ENCODE results near the gene HSP90AA1. TPM values are rescaled to one million over a fixed set of nuclear protein-coding genes. Genes with fewer than 3 reads are reported as not detected.

HSP90AA1 gene
- total RNA-seq, 2 donors from 2014 or later: 197 to 251 TPM

DNA sequence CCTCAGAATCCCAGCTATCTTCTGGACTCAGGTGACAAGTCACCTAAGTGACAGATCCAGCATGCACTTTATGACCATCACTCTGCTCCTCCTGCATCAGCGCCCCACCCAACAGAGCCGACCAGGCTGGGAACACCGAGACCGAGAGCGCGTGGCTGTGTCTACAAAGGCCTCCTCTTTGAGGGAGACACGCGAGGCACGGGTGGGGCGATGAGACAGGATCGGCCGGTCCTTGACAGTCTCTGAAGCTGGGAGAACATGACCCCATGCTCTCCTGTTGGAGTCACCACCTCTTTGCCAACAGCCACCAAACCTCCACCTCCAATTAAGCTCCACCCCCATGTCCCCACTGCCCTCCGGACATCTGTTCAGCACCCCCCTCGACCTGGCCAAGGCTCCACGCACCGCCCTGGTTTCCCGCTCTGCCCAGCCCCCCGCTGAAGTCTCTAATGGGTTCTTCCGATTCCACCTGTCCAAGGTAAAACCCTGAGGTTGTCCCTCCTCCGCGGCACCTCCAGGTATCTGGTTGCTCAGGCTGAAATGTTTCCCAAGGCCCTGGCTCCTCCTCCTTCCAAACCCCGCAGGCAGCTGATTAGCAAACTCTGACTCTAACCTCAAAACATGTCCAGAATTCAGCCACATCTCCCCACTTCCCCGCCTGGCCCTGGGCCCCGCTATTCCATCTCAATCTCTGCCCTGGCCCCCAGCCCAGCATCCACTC, 31.5 kb downstream of the HSP90AA1 start:
- intact Hi-C loops (cut with DNase I): no loop called here
- peak in 3 of 4 donors; percentile 39 to 52 (median 43) for DNase-seq
- Histone ChIP-seq H3K27ac (no peak overlapping the region), H3K4me1 (peaks cover 8% of the 10 kb centered on the region), H3K36me3 (replicated peaks in 1 of 2; ENCODE audit: insufficient read depth in 1 of 2, low read depth in 2 of 2) (peaks cover 0 to 9% of the 10 kb centered on the region in 2 donors), H3K27me3 (no peaks in the 10 kb centered on the region), H3K4me3 (no peak overlapping the region), H3K9me3 (no peaks in the 10 kb centered on the region)
- peak; percentile 50 for ATAC-seq
- TF ChIP-seq, protein P1, sequence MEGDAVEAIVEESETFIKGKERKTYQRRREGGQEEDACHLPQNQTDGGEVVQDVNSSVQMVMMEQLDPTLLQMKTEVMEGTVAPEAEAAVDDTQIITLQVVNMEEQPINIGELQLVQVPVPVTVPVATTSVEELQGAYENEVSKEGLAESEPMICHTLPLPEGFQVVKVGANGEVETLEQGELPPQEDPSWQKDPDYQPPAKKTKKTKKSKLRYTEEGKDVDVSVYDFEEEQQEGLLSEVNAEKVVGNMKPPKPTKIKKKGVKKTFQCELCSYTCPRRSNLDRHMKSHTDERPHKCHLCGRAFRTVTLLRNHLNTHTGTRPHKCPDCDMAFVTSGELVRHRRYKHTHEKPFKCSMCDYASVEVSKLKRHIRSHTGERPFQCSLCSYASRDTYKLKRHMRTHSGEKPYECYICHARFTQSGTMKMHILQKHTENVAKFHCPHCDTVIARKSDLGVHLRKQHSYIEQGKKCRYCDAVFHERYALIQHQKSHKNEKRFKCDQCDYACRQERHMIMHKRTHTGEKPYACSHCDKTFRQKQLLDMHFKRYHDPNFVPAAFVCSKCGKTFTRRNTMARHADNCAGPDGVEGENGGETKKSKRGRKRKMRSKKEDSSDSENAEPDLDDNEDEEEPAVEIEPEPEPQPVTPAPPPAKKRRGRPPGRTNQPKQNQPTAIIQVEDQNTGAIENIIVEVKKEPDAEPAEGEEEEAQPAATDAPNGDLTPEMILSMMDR (IDR thresholded peaks at IDR 0.05): no peak
- TF ChIP-seq POLR2A (IDR thresholded peaks at IDR 0.05): no peak
- 54 to 55% methylated on average over 21 to 24 of the region's 24 CpGs for whole genome bisulfite sequencing, 2 donors

DNA sequence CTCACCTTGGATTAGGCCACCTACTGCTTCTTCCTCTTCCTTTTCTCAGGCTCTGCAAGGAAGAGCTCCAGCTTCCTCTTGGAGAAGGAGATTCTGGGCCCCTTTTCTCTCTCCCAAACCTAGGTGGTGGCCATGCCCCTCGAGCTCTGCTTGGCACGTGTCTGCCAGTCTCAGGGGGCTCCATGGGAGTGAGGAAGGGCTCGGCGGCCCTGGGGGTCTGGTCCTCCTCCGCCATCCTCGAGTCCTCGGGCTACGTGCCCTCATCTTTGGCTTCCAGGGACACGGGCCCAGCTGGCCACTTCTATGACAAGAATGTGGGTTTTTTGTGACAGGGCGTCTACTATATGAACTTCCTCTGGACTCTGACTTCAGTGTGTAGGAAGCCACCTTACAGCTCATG, 34.3 kb downstream of the HSP90AA1 start:
- intact Hi-C loops (cut with DNase I): loop anchor here (5.0 kb wide), 1 partner anchor 45 kb away; no protein-coding TSS in a partner anchor
- WGBS, 2 donors: 93 to 96% methylated on average over 5 to 10 of the region's 10 CpGs
- ATAC-seq: no peak

DNA sequence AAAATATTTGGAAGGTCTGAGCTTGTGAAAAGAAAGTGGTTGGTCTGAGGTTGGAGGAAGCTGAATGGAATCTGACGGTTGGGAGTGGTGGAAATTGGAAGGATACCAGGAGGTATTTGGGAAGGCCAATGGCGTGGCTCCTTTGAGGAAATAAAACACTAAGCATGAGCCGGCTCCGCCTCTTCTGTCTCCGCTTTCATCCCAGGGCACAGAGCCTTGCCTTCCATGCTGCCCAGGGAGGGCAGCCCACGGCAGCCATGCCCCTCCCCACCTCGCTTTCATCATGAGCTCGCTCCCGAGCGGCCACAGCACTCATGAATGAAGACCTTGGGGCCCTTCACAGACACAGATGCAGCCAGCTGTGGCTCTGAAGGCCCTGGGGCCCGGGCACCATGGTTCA, 36.2 kb downstream of the HSP90AA1 start:
- no peak for TF ChIP-seq POLR2A (IDR thresholded peaks at IDR 0.05)
- H3K4me3 ChIP-seq: no peak overlapping the region
- intact Hi-C loops (cut with DNase I): loop anchor here (5.0 kb wide), 1 partner anchor 47 kb away; no protein-coding TSS in a partner anchor
- DNase-seq (no peak), ATAC-seq (no peak)
- no peaks in the 10 kb centered on the region for H3K9me3 ChIP-seq
- no peaks in the 10 kb centered on the region for H3K27me3 ChIP-seq
- H3K27ac ChIP-seq: no peak overlapping the region
- H3K36me3 ChIP-seq (replicated peaks in 1 of 2; ENCODE audit: insufficient read depth in 1 of 2, low read depth in 2 of 2): peaks cover 16 to 34% of the 10 kb centered on the region in 2 donors
- 86 to 93% methylated on average over 11 of the region's 11 CpGs for WGBS, 2 donors
- peaks cover 18% of the 10 kb centered on the region for H3K4me1 ChIP-seq

More for the DNA sequence above, 34.3 kb downstream of the HSP90AA1 start:
- DNase-seq: no peak
- Histone ChIP-seq H3K27me3 (no peaks in the 10 kb centered on the region), H3K4me1 (peaks cover 8% of the 10 kb centered on the region), H3K4me3 (no peak overlapping the region), H3K27ac (no peak overlapping the region), H3K36me3 (replicated peaks in 1 of 2; ENCODE audit: insufficient read depth in 1 of 2, low read depth in 2 of 2) (peaks cover 16 to 34% of the 10 kb centered on the region in 2 donors), H3K9me3 (no peaks in the 10 kb centered on the region)
- TF ChIP-seq, protein P1 (IDR thresholded peaks at IDR 0.05): no peak
- TF ChIP-seq POLR2A (IDR thresholded peaks at IDR 0.05): no peak

DNA sequence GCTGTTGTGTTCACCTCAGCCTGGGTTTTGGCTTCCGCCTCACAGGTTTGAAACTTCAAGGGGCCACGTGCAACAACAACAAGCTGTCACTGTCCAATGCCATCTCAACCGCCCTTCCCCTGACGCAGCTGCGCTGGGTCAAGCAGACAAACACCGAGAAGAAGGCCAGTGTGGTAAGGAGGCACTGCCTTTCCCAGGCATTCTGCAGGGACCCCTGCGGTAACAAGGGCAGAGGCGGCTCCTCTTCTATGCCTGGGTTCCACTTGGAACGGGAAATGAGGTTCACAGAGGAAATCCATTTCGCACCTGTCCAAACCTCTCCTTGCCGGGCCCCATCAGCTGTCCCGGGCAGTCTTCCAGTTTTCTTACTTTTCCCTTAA, 36.8 kb downstream of the HSP90AA1 start:
- peaks cover 16 to 34% of the 10 kb centered on the region in 2 donors for H3K36me3 ChIP-seq (replicated peaks in 1 of 2; ENCODE audit: insufficient read depth in 1 of 2, low read depth in 2 of 2)
- H3K27ac ChIP-seq: no peak overlapping the region
- no peaks in the 10 kb centered on the region for H3K27me3 ChIP-seq
- no peak for DNase-seq
- 93 to 95% methylated on average over 9 to 12 of the region's 12 CpGs for WGBS, 2 donors
- no peak for TF ChIP-seq POLR2A (IDR thresholded peaks at IDR 0.05)
- TF ChIP-seq, protein P1 (IDR thresholded peaks at IDR 0.05): no peak
- H3K4me1 ChIP-seq: peaks cover 12% of the 10 kb centered on the region
- ATAC-seq: no peak
- no peak overlapping the region for H3K4me3 ChIP-seq
- intact Hi-C loops (cut with DNase I): loop anchor here (5.0 kb wide), 1 partner anchor 47 kb away; no protein-coding TSS in a partner anchor
- no peaks in the 10 kb centered on the region for H3K9me3 ChIP-seq

DNA sequence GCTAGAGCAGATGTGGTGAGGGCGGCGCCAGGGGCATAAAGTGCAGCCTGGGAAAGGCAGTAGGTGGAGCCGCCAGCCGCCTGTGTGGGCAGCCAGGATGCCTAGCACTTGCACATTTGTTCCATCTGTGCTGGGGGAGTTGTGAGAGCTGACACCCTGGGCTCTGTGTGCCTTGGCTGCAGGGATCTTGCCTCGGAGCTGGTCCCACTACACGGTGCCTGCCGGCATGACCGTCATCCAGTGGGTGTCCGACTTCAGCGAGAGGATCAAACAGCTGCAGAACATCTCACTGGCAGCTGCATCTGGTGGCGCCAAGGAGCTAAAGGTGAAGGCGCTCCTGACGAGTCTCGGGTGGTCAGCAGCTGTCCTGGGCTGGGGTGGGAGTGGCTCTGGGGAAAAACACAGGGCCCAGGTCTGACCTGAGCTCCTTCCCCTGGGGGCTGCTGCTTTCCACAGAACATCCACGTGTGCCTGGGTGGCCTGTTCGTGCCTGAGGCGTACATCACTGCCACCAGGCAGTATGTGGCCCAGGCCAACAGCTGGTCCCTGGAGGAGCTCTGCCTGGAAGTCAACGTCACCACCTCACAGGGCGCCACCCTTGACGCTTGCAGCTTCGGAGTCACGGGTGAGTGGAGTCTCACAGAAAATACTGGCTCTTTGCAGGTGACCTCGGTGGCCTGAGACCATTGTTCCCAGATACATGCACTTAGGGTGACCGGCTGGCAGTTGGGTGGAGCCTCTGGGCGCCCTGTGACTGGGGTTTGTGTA, 37.4 kb downstream of the HSP90AA1 start:
- DNase-seq: no peak
- ATAC-seq: no peak
- 91 to 97% methylated on average over 11 to 25 of the region's 25 CpGs for WGBS, 2 donors
- no peak overlapping the region for H3K27ac ChIP-seq
- TF ChIP-seq, protein P1 (IDR thresholded peaks at IDR 0.05): no peak
- intact Hi-C loops (cut with DNase I): loop anchor here (5.0 kb wide), 1 partner anchor 48 kb away; no protein-coding TSS in a partner anchor
- H3K36me3 ChIP-seq (replicated peaks in 1 of 2; ENCODE audit: insufficient read depth in 1 of 2, low read depth in 2 of 2): peaks cover 19 to 39% of the 10 kb centered on the region in 2 donors
- H3K9me3 ChIP-seq: no peaks in the 10 kb centered on the region
- H3K4me1 ChIP-seq: peaks cover 11% of the 10 kb centered on the region
- no peak overlapping the region for H3K4me3 ChIP-seq
- H3K27me3 ChIP-seq: no peaks in the 10 kb centered on the region

Data from body of pancreas (tissue), 4 donors.